ENCODE measurements around the gene GCN1.

Gene GCN1

GRCh38 chr12:120096671-120097202 is 97.8 kb downstream of the GCN1 start:
- TF ChIP-seq CTCF (IDR thresholded peaks at IDR 0.05; ENCODE audit: extremely low read depth, insufficient read depth, missing control alignments): no peak
- no peak for DNase-seq (ENCODE audit: low spot score)
- in situ Hi-C loops (cut with MboI; ENCODE audit: low pct_unique_long_range_greater_than_20kb, low sequenced_read_pairs, unreplicated experiment): loop anchor here (25.0 kb wide), 1 partner anchor 409 kb away; no protein-coding TSS in a partner anchor

GRCh38 chr12:120095736-120096135 is 98.8 kb downstream of the GCN1 start:
- in situ Hi-C loops (cut with MboI; ENCODE audit: low pct_unique_long_range_greater_than_20kb, low sequenced_read_pairs, unreplicated experiment): loop anchor here (25.0 kb wide), 1 partner anchor 408 kb away; no protein-coding TSS in a partner anchor
- TF ChIP-seq CTCF (IDR thresholded peaks at IDR 0.05; ENCODE audit: extremely low read depth, insufficient read depth, missing control alignments): no peak
- peak; percentile 29 for DNase-seq (ENCODE audit: low spot score)

GRCh38 chr12:120095331-120095730 is 99.2 kb downstream of the GCN1 start:
- in situ Hi-C loops (cut with MboI; ENCODE audit: low pct_unique_long_range_greater_than_20kb, low sequenced_read_pairs, unreplicated experiment): loop anchor here (25.0 kb wide), 1 partner anchor 408 kb away; no protein-coding TSS in a partner anchor
- peak; percentile 17 for DNase-seq (ENCODE audit: low spot score)
- TF ChIP-seq CTCF (IDR thresholded peaks at IDR 0.05; ENCODE audit: extremely low read depth, insufficient read depth, missing control alignments): no peak

- no peak for TF ChIP-seq CTCF (IDR thresholded peaks at IDR 0.05; ENCODE audit: extremely low read depth, insufficient read depth, missing control alignments)
- in situ Hi-C loops (cut with MboI; ENCODE audit: low pct_unique_long_range_greater_than_20kb, low sequenced_read_pairs, unreplicated experiment): loop anchor here (25.0 kb wide), 1 partner anchor 407 kb away; no protein-coding TSS in a partner anchor
- peak; percentile 21 for DNase-seq (ENCODE audit: low spot score)
Measured at GRCh38 chr12:120094485-120094884, 100.0 kb downstream of the GCN1 start.

- peak; percentile 35 for DNase-seq (ENCODE audit: low spot score)
- in situ Hi-C loops (cut with MboI; ENCODE audit: low pct_unique_long_range_greater_than_20kb, low sequenced_read_pairs, unreplicated experiment): loop anchor here (25.0 kb wide), 1 partner anchor 406 kb away; no protein-coding TSS in a partner anchor
Measured at GRCh38 chr12:120093592-120094355, 100.7 kb downstream of the GCN1 start.

GRCh38 chr12:120093336-120093591 is 101.3 kb downstream of the GCN1 start:
- DNase-seq (ENCODE audit: low spot score): peak; percentile 12
- in situ Hi-C loops (cut with MboI; ENCODE audit: low pct_unique_long_range_greater_than_20kb, low sequenced_read_pairs, unreplicated experiment): loop anchor here (25.0 kb wide), 1 partner anchor 406 kb away; no protein-coding TSS in a partner anchor
- TF ChIP-seq CTCF (IDR thresholded peaks at IDR 0.05; ENCODE audit: extremely low read depth, insufficient read depth, missing control alignments): no peak

More at GRCh38 chr12:120093592-120094355, 100.7 kb downstream of the GCN1 start:
- no peak for TF ChIP-seq CTCF (IDR thresholded peaks at IDR 0.05; ENCODE audit: extremely low read depth, insufficient read depth, missing control alignments)
